Activated CD8-positive, alpha-beta memory T cell treated with anti-CD3 and anti-CD28 coated beads for 4 hours (primary cell): ENCODE data around the gene WDR82.
A peak's percentile ranks its signal among the peaks of the same experiment; 100 is the strongest.
"Not testable (repeated sequence)": the region's sequence is repeated elsewhere in the genome, so short reads cannot be mapped to it uniquely, and the experiment has no call there.

Experiments used
- DNase-seq, 2 donors: peaks; one replicate each; pipeline ENCODE4 v3.0.0-alpha.2; 2020; ENCODE audit warnings: low read depth in 2 of 2

WDR82 gene

DNA sequence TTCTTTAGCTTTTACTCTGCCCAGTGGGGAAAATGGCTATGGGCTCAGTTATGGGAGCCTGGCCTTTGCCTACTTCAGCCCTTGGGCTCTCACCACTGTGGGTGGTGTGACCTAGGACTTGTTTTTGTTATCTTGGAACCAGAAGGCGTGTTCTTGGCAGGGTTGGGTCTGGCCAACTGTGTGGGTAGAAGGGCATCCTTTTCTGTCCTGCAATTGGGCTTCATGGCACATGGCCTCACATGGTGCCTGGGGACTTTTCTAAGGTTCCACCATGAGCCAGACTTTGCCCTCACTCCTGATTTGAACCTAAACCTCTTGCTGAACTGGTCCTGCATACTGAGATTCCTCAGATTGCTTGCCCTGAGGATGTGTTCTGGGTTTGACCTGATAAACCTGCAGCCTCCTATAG is 10.9 kb upstream of the WDR82 start:
- no peak for DNase-seq

DNA sequence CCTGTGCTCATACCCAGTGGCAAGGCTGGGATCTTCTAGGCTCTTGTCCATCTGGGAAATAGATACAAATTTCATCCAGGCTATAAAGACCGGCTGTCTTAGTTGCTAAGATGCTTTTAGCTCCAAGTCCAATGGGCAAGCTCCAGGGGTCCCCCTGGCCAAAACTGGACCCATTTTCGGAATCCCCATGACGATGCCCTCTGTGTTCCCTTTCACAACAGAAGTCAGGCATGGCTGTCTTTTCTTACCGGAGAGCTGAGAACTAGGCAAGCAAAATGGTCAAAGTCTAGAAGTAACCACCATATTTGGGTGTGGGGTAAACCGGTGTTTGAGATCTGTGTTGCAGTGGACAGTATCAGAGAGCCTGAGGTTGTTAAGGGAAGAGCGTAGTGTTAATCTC is 10.2 kb upstream of the WDR82 start:
- DNase-seq = no peak

DNA sequence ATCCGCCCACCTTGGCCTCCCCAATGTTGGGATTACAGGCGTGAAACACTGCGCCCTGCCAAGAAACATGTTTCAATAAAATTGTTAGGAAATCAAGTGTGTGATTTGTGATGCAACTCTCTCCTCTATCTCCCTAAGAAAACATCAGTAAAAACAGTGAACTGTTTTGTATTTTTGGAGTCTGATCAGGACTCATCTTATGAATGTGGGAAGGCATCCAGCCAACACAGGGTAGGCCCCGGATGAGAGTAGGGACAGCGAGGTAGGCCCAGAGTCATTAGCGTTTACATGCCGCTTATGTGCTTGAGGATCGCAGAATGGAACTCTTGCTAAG is 8.3 kb upstream of the WDR82 start:
- DNase-seq = no peak

DNA sequence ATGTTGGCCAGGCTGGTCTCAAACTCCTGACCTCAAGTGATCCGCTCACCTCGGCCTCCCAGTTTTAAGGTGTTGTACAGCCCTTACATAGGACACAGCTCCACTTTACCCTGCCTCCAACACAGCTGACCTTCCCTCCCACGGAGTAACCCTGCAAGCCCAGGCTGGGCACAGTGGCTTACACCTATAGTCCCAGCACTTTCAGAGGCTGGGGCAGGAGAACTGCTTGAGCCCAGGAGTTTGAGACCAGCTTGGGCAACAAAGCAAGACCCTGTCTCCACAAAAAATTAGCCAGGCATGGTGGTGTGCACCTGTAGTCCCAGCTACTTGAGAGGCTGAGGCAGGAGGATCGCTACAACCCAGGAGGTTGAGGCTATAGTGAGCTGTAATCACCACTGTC is 5.6 kb upstream of the WDR82 start:
- DNase-seq = not testable (repeated sequence)

DNA sequence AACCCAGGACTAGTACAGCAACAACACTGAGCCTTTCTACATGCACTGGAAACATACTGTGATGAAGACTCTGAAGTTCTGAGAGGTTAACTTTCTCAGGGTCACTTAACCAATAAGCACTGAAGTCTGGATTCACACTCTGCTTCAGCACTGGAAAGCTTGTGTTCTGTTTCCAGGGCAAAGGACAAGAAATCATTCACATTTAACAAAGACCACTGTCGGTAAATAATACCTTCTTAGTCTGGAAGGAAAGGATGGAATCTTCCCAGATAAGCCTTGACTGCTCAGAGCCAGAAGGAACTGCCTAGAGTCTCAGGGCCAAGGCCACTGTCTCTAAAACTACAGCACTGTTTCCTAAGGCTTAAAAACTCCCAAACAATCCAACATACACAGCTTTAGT is 4.9 kb upstream of the WDR82 start:
- no peak for DNase-seq

DNA sequence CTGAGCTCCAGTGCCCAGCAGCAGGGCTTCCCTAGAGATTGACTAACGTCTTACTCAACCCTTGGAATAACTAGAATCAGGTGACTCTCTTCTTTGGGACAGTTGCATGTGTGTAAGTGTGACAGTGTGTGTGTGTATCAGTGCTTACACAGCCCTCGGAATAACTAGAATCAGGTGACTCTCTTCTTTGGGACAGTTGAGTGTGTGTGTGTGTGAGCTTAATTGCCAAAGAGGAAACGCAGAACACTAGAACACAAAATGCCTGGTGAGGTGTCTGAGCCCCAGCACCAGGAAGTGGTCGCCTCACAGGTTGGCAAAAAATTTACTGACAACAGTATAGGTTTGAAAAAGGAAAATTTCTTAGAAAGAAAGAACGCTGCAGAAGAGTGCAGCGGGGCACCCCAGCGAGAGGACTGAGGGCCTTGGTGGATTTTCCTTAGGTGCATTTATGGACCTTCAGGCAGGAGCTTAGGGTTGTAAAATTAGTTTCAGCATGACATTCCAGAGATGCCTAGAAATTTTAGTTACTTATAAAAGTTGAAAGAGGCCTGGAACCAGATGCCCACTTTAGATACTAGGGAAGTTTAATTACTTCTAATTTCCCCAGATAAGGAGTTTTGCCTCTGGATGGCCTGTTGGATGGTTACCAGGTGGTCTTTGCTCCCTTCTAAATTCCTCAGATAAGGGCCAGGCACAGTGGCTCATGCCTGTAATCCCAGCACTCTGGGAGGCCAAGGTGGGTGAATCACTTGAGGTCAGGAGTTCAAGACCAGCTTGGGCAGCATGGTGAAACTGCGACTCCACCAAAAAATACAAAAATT is 3.7 kb upstream of the WDR82 start:
- DNase-seq = no peak

DNA sequence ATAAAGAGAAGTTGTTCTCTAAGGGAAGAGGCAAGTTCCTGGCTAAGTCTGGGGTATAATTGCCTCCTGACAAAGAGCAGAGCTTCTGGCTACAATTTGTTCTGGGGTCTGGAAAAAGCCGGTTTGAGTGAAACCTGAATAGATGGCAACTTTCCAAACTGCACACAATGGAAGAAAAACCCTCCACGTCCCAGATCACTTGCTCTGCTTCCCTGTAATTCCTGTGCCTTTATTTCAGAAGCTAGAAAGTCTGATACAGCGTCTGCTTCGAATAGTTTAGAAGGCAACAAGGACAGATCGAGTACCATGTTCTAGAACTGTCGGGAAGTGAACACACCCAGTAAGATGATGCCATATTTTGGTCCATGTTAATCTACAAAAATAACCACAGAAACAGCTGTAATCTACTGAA is 1.6 kb upstream of the WDR82 start:
- DNase-seq = no peak

GRCh38 chr3:52279596-52279995 is 1.1 kb upstream of the WDR82 start:
- no peak for DNase-seq

DNA sequence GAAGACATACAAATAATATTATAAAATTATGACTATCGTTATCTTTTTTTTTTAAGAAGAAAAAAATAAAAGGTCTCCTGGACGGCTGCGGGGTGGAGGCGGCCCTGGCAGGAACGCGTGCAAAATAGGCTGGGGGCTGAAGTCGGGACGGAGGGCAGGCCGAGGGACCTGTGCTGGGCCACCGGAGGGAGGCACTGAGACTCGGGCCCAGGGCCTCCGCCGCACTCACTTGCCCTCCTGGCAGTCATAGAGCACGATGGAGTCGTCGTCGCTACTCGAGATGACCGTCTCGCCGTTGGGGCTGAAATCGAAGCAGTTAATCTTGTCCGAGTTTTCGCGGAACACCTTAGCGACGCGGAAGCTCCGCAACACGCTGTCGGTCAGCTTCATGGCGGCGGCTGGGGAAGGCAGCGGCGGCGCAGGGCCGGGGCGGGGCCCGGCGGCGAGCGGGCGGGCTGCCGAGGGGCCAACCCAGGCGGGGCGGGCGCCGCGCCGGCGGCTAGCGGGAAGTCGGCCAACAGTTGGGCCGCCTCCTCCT is 408 bp downstream of the WDR82 start:
- DNase-seq = no peak

DNA sequence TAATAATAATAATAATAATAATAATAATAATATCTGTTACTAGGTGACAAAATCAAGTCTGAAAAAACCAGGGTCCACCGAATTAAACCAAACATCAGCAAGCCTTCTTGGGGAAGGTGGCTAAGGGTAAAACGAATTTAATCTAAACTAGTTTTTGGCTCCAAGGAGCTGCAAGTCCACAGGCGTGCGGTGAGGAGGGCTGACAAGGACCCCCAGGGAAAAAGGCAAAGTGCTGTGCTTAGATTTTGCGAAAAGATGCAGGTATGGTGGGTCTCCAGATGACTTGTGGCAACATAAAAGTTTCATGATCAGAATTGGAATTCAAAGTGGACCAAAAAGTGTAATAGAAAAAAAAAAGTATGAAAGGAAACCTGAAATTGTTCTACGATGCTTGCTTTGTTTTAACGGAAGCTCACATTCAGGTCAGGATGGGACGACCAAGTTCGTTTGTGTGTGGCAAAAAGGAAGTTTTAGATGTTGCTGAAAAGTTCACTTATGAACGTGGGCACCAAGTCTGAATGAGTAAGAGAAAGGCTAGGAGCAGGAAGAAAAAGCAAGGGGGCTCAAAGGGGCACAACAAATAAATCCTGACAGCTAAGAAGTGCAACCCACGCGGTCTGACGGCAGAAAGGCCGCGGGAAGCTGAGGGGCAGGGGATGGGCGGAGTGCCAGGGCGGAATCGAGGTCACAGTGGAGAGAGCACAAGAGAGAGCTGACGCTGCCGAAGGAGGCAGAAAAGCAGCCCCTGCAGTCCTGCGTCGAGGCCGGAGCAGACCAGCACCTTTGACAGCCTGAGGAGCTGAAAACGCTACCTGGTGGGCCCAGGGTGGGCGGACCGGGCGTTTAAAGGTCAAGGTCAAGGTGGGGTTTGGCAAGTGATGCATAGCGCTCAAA is 1.1 kb downstream of the WDR82 start:
- DNase-seq = peak; percentile 60 to 66

DNA sequence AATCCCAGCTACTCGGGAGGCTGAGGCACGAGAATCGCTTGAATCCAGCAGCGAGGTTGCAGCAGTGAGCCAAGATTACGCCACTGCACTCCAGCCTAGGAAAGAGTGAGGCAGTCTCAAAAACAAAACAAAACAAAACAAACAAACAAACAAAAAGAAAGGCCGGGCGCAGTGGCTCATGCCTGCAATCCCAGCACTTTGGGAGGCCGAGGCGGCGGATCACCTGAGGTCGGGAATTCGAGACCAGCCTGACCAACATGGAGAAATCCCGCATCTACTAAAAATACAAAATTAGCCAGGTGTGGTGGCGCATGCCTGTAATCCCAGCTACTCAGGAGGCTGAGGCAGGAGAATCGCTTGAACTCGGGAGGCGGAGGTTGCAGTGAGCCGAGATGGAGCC is 3.7 kb downstream of the WDR82 start:
- not testable (repeated sequence) for DNase-seq

DNA sequence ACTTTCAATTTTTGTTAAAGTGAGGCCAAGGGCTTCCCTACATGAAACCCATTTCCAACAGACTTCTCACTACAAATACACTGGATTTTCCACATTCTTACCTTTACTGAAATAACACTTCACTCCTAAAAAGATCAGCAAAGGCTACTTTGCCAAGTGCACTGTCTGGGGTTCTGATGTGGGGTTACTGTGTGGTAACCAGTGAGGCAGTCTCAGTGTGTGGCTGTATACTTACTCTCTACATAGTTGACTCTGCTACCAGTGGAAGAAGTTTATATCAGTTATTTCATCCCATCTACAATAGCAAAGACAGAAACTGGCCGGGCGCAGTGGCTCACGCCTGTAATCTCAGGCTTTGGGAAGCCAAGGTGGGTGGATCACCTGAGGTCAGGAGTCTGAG is 5.6 kb downstream of the WDR82 start:
- DNase-seq = no peak

- DNase-seq = not testable (repeated sequence)
Observed at GRCh38 chr3:52272172-52272571, 6.3 kb downstream of the WDR82 start.

- DNase-seq = no peak
Observed at GRCh38 chr3:52270252-52270754, 8.1 kb downstream of the WDR82 start.

DNA sequence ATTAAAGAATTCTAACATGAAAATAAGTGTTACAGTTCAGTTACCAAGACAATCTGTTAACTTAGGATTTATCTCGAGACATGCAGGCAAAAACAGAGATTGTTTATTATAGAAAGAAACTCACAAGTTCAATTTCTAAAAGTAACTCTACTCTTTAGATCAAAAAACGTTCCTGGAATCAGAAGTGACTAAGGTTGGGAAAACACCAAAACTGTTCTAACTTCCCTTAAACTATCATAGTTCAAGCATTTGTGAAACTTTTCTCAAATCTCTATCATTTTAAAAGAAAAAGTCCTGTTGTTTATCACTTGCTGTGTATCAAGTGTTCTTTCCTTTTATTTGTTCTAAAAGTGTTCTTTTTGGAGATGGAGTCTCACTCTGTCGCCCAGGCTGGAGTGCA is 8.7 kb downstream of the WDR82 start:
- DNase-seq = no peak

DNA sequence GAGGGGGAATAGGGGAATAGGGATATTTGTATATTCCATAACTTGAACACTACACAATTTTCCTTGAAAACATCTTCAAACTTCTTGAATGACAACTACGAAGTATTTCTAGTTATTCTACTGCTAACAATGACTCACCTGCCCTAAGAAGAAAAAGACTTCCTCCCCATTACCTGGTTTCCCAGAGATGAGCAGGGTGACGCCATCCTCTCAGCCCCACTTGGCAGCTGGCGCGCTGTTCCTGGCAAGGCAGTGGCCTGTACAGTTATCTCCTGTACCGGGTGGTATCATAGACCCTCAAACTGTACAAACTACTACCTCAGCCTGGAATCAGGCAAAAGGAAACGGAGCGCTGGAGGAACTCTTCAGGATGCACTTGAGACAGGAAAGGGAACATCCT is 10.4 kb downstream of the WDR82 start:
- no peak for DNase-seq

- DNase-seq = no peak
Observed at GRCh38 chr3:52265387-52265786, 13.1 kb downstream of the WDR82 start.

DNA sequence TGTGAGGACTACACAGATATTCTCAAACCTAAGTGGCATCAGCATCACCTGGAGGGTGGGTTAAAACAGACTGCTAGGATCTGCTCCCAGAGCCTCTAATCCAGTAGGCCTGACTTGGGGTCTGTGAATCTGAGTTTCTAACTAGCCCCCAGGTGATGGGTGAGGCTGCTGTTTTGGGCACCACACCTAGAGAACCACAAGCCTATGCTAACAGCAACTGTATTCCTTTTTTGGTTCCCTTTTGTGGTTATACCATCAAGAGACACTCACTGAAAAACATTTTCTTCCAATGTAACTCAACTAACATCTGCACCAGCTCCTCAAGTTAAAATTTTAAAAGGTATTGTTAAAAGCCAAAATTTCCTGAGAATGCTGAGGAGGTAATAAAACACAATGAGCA is 16.0 kb downstream of the WDR82 start:
- DNase-seq = no peak

GRCh38 chr3:52259448-52259847 is 19.0 kb downstream of the WDR82 start:
- no peak for DNase-seq

DNA sequence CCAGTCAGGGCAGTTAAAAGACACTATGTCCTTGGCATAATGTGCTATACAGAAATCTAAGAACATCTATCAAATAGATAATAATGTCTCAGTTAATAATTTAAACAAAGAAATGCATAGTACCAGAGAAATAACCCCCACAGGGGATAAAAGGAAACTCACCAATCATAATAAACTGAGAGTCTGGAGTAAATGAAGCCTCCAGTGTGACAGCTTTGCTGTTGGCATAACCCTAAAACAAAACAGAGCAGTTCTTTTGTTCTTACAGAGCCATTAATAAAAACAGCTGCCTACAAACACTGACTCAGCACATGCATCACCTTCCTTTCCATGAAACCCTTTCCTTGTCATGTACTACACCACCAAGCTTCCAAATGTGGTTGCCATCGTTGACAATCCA is 19.4 kb downstream of the WDR82 start:
- DNase-seq = no peak

DNA sequence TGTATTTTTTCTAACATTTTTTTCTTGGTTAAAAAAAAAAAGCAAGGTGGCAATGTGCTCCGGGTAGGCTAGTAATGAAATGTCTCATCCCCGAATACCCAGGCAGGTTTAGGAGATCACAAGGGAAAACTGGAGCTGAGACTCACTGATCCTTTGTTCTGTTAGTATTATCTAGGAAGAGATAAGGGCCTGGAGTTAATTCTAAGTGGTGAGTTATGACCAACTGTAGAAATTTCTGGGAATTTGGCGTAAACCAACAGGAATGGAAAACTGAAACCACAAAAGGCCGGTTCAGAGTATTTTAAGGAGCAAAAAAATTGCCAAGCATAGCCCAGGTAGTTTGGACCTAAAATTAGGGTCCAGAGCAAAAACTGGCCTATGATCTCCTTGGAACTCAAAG is 20.5 kb downstream of the WDR82 start:
- DNase-seq = no peak

DNA sequence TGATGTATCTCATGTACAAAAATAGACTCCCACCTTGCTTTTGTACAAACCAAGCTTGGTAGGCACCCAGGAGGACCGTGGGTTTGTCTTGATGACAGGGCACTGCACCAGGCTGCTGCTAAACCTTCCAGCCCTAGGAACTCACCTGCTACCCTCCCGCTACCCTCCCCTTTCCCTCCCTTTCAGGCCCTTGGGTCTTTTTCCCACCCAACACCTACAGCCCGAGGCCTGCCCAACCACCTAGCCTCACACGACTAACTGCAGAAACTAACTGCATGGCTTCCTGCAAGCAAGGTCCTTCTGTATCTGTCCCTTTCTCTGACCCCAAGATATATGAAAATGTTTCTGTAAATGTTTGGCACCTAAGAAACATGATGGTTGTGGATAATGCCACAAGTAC is 21.8 kb downstream of the WDR82 start:
- DNase-seq = no peak

DNA sequence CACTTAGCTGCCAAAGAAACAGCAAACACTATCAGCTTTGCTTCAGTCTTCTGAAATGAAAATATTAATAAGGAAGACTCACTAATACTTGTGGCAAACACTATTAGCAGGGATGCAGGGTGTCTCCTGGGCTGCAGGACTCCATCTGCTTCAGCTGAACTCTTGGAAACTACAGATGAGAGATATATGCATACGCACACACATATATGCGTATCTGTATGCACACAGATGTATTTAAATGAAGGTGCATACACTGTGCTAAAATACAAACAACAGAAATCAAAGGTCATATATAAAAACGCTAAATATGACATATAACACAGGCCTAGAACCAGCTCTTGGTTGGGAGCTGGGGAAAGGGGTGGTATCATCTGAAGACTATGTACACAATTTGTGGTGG is 22.3 kb downstream of the WDR82 start:
- DNase-seq = no peak
